Gastroesophageal sphincter (tissue), 4 donors: ENCODE data around the gene LRRC63. TPM values are rescaled to one million over a fixed set of nuclear protein-coding genes. Genes with fewer than 3 reads are reported as not detected.

Experiments
- ATAC-seq: fragments of 150-250 bp; one replicate; pipeline ENCODE4 v1.9.1; 2016; ENCODE audit warnings: mild to moderate bottlenecking, moderate library complexity
- H3K27ac ChIP-seq, 4 donors: fragments of 200-600 bp; sonication (generic) in 3 of 4; 1 replicate in 3 of 4; 2 replicates in 1 of 4; pipeline ENCODE4 v1.5.1; 2016 to 2019
- H3K27me3 ChIP-seq: fragments of 200-600 bp; sonication (generic); one replicate; pipeline ENCODE4 v1.5.1; 2019
- H3K36me3 ChIP-seq, 2 donors: fragments of 200-600 bp; sonication (generic); one replicate each; pipeline ENCODE4 v1.5.1; 2019; ENCODE audit warnings: control low read depth in 1 of 2
- H3K4me1 ChIP-seq, 3 donors: fragments of 200-600 bp; sonication (generic); 1 replicate in 2 of 3; 2 replicates in 1 of 3; pipeline ENCODE4 v1.5.1; 2016 to 2019; ENCODE audit warnings: control low read depth in 2 of 3
- H3K4me3 ChIP-seq, 2 donors: fragments of 200-600 bp; sonication (generic); one replicate each; pipeline ENCODE4 v1.5.1; 2019; ENCODE audit warnings: mild to moderate bottlenecking in 1 of 2, moderate library complexity in 1 of 2
- H3K9me3 ChIP-seq, 3 donors: fragments of 200-600 bp; sonication (generic); one replicate each; pipeline ENCODE4 v1.5.1; 2017 to 2019; ENCODE audit warnings: control low read depth in 2 of 3
- CTCF ChIP-seq, 4 experiments: fragments of 200-600 bp in 2 of 4; fragments of 450-650 bp in 2 of 4; sonication (generic) in 1 of 4; IDR thresholded peaks; one replicate each; pipeline ENCODE4 v1.5.1; 2017 to 2019; ENCODE audit warnings: antibody characterized with exemption in 4 of 4, mild to moderate bottlenecking in 2 of 4, moderate library complexity in 2 of 4
- EP300 ChIP-seq: sonication (generic); formaldehyde crosslinking; IDR thresholded peaks from one replicate; pipeline ENCODE4 v1.6.1; 2017; ENCODE audit warnings: antibody characterized with exemption, mild to moderate bottlenecking
- POLR2A ChIP-seq, 2 donors: fragments of 450-650 bp; IDR thresholded peaks; one replicate each; pipeline ENCODE4 v1.6.1; 2017; ENCODE audit warnings: antibody characterized with exemption in 2 of 2, mild to moderate bottlenecking in 2 of 2, moderate library complexity in 1 of 2
- POLR2AphosphoS5 ChIP-seq: sonication (generic); formaldehyde crosslinking; IDR thresholded peaks from one replicate; pipeline ENCODE4 v1.6.1; 2017; ENCODE audit warnings: antibody characterized with exemption
- WGBS, 2 donors: methylation state at CpG; one replicate each; pipeline ENCODE4 v1.1.5; 2018; ENCODE audit warnings: low coverage in 1 of 2; 5-methylcytosine and 5-hydroxymethylcytosine counted together
- total RNA-seq, 4 donors: library from RNA; depleted of rRNA; stranded (reverse); fragments of >200 nt; gene quantifications; one replicate each; pipeline ENCODE4 v1.1.0, GENCODE V29; 2016

The LRRC63 gene
- total RNA-seq, 4 donors from 2014 or later = not detected

GRCh38 chr13:46317120-46317519, 105.4 kb downstream of the LRRC63 start:
- ATAC-seq = no peak
- Histone ChIP-seq H3K4me1 (no peaks in the 10 kb centered on the region), H3K27ac (no peak overlapping the region), H3K36me3 (no peaks in the 10 kb centered on the region), H3K4me3 (no peak overlapping the region), H3K9me3 (no peaks in the 10 kb centered on the region), H3K27me3 (no peaks in the 10 kb centered on the region)
- TF ChIP-seq CTCF (IDR thresholded peaks at IDR 0.05) = no peak
- no peak for TF ChIP-seq POLR2A (IDR thresholded peaks at IDR 0.05)
- no peak for TF ChIP-seq EP300
- TF ChIP-seq POLR2AphosphoS5 = no peak

DNA sequence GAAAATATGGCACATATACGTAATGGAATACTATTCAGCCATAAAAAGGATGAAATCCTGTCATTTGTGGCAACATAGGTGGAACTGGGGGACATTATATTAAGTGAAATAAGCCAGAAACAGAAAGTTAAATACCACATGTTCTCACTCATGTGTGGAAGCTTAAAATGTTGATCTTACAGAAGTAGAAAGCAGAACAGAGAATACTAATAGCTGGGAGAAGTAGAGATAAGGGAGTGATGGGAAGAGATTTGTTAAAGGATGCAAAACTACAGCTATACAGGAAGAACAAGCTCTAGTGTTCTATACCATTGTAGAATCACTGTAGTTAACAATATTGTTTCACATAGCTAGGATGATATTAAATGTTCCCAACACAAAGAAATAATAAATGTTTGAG, 107.3 kb downstream of the LRRC63 start:
- TF ChIP-seq POLR2AphosphoS5 = no peak
- TF ChIP-seq EP300 = no peak
- 79 to 82% methylated on average over 1 of the region's 1 CpG for WGBS, 2 donors
- Histone ChIP-seq H3K27ac (no peak overlapping the region), H3K27me3 (no peaks in the 10 kb centered on the region), H3K36me3 (no peaks in the 10 kb centered on the region), H3K4me1 (no peaks in the 10 kb centered on the region), H3K9me3 (no peaks in the 10 kb centered on the region), H3K4me3 (no peak overlapping the region)
- ATAC-seq = no peak

DNA sequence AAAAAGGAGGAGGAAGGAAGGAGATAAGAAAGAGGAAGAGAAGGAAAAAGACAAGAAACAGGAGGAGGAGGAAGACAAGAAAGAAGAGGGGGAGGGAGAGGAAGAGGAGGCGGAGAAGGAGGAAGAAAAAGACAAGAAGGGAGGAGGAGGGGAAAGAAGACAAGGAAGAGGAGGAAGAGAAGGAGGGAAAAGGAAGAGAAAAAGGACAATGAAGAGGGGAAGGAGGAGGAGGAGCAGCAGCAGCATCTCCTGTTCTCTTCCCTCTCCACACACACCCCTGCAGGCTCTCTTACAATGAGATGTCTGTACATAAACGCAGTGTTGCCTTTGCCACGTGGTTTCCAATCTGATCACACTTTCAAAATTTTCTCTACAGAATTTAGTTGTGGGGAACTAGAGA, 108.7 kb downstream of the LRRC63 start:
- no peak for ATAC-seq
- no peaks in the 10 kb centered on the region for H3K27me3 ChIP-seq
- H3K9me3 ChIP-seq = no peaks in the 10 kb centered on the region
- 59 to 80% methylated on average over 2 to 3 of the region's 3 CpGs for WGBS, 2 donors
- H3K27ac ChIP-seq = no peak overlapping the region
- H3K4me3 ChIP-seq = no peak overlapping the region
- TF ChIP-seq POLR2A (IDR thresholded peaks at IDR 0.05) = no peak
- TF ChIP-seq POLR2AphosphoS5 = no peak
- no peak for TF ChIP-seq CTCF (IDR thresholded peaks at IDR 0.05)
- no peak for TF ChIP-seq EP300
- H3K36me3 ChIP-seq = no peaks in the 10 kb centered on the region
- no peaks in the 10 kb centered on the region for H3K4me1 ChIP-seq

- WGBS, 2 donors = 80 to 81% methylated on average over 1 to 3 of the region's 4 CpGs
- TF ChIP-seq POLR2A (IDR thresholded peaks at IDR 0.05) = no peak
- no peak for TF ChIP-seq POLR2AphosphoS5
- no peak for TF ChIP-seq CTCF (IDR thresholded peaks at IDR 0.05)
- TF ChIP-seq EP300 = no peak
- H3K4me1 ChIP-seq = no peaks in the 10 kb centered on the region
- H3K27ac ChIP-seq = no peak overlapping the region
- no peaks in the 10 kb centered on the region for H3K36me3 ChIP-seq
- H3K9me3 ChIP-seq = no peaks in the 10 kb centered on the region
- ATAC-seq = no peak
- no peak overlapping the region for H3K4me3 ChIP-seq
- no peaks in the 10 kb centered on the region for H3K27me3 ChIP-seq
Observed at GRCh38 chr13:46320821-46321220, 109.1 kb downstream of the LRRC63 start.

GRCh38 chr13:46321494-46322225, 109.9 kb downstream of the LRRC63 start:
- no peak for TF ChIP-seq POLR2A (IDR thresholded peaks at IDR 0.05)
- TF ChIP-seq EP300 = no peak
- peak in 2 of 4 experiments; percentile 33 to 53 for TF ChIP-seq CTCF (IDR thresholded peaks at IDR 0.05)
- no peak for TF ChIP-seq POLR2AphosphoS5
- WGBS, 2 donors = 47 to 54% methylated on average over 14 of the region's 17 CpGs
- no peak for ATAC-seq

More at GRCh38 chr13:46321494-46322225, 109.9 kb downstream of the LRRC63 start:
- no peaks in the 10 kb centered on the region for H3K36me3 ChIP-seq
- no peak overlapping the region for H3K4me3 ChIP-seq
- no peaks in the 10 kb centered on the region for H3K9me3 ChIP-seq
- H3K27ac ChIP-seq = no peak overlapping the region
- H3K4me1 ChIP-seq = no peaks in the 10 kb centered on the region
- H3K27me3 ChIP-seq = no peaks in the 10 kb centered on the region
